D721Med (cell line): ENCODE data around the gene C1QTNF2.
"Not testable (repeated sequence)": the region's sequence is repeated elsewhere in the genome, so short reads cannot be mapped to it uniquely, and the experiment has no call there.

Source experiments
- DNase-seq: peaks from one replicate; pipeline ENCODE4 v3.0.0; 2011; ENCODE audit warnings: low spot score; ENCODE audit not compliant: insufficient read length
- FAIRE-seq: peaks from 2 replicates; lab custom pipeline; 2011; peaks lifted over from hg19 to GRCh38; lab: Jason Lieb, UNC
- TF ChIP-seq, protein P1 (sequence below): IDR thresholded peaks from 2 replicates; pipeline ENCODE4 v1.5.1; 2012; ENCODE audit warnings: mild to moderate bottlenecking, control low read depth; ENCODE audit not compliant: insufficient read depth; ENCODE audit errors: missing control alignments

Gene C1QTNF2

DNA sequence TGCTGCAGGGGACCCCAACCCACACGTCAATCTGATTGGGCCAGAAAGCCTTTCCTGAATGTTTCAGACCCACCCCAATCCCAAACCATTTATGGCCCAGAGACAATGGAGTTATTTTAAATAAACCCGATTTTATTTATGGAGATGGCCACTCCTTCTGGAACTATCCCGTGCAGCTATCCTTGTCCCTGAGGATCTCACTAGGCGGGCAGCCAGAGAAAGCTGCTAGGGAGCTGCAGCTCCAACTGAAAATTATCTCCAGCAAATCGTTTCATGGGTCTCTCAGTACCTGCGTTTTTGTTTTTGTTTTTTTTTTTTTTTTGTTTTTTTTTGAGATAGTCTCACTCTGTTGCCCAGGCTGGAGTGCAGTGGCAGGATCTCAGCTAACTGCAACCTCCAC, 23.0 kb downstream of the C1QTNF2 start:
- TF ChIP-seq, protein P1, sequence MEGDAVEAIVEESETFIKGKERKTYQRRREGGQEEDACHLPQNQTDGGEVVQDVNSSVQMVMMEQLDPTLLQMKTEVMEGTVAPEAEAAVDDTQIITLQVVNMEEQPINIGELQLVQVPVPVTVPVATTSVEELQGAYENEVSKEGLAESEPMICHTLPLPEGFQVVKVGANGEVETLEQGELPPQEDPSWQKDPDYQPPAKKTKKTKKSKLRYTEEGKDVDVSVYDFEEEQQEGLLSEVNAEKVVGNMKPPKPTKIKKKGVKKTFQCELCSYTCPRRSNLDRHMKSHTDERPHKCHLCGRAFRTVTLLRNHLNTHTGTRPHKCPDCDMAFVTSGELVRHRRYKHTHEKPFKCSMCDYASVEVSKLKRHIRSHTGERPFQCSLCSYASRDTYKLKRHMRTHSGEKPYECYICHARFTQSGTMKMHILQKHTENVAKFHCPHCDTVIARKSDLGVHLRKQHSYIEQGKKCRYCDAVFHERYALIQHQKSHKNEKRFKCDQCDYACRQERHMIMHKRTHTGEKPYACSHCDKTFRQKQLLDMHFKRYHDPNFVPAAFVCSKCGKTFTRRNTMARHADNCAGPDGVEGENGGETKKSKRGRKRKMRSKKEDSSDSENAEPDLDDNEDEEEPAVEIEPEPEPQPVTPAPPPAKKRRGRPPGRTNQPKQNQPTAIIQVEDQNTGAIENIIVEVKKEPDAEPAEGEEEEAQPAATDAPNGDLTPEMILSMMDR: no peak
- DNase-seq (no peak), FAIRE-seq (no peak)

DNA sequence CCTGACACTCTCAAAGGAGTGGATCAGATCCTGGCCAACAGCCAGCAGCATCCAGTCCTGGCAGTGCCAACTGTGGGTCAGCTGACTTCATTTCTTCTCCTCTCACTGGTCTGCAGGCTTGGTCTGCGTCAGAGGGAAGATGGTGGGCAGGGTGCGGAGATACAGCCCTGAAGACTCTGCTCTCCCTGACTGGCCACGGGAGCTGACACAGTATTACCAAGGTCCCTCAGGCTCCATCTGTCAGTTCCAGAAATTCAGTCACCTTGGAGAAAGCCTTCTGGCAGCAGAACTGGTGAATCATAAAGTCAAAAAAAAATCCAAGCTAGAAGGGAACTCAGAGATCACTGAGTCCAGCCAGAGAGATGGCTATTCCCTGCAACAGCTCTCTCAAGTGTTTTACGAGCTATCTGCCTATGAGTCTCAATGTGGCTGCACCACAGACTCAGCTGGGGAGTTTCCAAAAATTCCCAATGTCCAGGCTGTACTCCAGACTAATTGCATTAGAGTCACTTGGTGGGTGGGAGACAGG, 27.9 kb downstream of the C1QTNF2 start:
- FAIRE-seq: no peak

DNA sequence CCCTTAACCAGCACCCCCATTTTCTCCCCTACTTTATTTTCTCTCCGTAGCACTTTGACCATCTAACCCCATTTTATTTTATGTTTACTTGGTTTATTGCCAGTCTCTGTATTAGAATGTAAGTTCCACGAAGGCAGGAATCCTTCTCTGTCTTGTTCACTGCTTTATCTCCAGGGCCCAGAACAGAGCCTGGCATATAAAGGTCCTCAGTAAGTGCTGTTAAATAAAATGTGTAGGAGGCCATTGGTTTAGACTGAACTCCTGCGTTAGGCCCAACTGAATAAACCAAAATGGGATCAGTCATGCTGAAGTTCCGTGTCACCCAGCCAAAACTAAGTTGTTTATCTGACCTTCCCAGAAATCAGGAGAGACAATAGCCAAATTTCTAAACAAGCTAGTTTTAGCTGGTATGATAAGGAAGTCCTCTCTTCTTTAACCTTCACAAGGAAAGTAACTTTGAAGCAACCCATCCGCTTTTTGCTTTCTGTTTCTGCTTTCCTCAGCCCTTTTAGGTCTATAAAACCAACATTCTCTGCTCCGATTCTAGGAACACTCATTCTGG, 29.0 kb downstream of the C1QTNF2 start:
- DNase-seq: no peak
- no peak for FAIRE-seq
- TF ChIP-seq, protein P1: no peak

More for the DNA sequence above, 27.9 kb downstream of the C1QTNF2 start:
- no peak for DNase-seq
- TF ChIP-seq, protein P1: no peak

DNA sequence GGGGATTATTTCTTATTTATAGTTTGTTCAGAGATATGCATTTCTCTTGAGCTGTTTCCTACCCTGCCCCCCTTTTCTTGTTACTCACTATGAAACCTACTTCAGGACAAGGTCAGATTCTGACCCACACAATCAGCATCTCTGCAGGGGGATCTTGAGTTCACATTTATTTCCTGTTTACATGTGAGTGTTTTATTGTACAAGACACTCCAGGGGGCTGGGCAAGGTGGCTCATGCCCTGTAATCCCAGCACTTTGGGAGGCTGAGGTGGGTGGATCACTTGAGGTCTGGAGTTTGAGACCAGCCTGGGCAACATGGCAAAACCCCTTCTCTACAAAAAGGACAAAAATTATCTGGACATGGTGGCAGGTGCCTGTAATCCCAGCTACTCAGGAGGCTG, 29.9 kb downstream of the C1QTNF2 start:
- FAIRE-seq, DNase-seq: not testable (repeated sequence)

DNA sequence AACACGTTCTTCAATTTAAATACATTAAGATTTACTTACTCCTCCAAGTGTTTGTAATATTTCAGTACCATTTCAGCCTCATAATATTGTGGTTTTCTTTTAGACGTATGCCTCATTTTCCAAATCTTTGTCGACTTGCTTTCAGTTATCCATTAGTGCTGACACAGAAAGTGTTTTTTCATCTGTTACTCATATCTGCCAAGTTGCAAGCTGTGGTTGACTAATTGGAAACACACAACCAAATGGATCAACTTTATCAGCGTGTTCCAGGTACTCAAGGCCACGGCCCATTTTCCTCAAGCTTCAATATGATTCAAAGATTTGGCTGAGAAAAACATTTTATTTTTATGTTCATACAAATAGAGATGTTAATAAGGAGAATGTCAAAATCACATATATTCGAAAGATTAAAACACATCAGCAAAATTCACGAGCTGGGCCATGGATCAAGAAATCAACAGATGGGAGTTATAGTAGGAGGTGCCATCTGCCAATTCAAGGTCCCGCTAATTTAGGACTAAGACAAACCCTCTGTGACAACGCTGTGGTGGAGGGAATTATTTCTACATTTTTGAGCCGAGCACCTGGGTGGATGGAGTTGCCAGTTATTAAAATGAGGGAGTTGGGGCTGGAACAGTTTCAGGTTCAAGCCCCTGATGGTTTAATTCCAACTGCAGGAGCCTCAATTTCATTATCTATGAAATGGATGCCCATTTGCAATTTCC, 30.9 kb downstream of the C1QTNF2 start:
- DNase-seq: no peak
- FAIRE-seq: no peak
- TF ChIP-seq, protein P1: no peak

DNA sequence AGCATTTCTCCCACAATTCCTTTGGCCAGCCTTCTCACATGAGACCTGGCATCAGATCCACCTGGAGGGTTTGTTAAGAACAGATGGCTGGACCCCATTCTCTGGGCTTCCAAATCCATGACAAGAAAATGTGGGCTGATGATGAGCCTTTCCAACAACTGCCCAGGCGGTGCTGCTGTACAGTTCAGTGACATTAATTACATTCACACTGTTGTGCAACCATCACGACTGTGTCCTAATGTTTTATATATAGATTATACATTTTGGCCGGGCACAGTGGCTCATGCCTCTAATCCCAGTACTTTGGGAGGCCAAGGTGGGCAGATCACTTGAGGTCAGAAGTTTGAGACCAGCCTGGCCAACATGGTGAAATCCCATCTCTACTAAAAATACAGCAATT, 35.7 kb downstream of the C1QTNF2 start:
- FAIRE-seq, DNase-seq: not testable (repeated sequence)

DNA sequence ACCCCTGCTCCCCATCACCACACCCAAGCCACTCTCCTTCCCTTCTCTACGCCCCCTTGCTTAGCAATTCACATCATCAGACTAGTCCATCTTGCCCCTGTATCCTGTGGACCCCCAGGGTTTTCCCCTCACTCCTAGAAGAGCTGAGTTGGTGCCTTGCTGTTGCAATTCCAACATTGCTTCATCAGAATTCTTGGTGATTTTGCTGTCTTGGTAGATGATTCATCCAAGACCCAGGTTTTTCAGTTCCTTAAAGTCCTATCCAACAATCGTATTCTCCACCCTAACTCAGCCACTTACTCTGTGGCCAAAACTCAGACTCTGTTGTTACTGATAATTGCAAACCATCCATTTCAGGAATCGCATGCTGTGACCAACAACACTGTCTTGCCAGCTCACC, 36.7 kb downstream of the C1QTNF2 start:
- DNase-seq (no peak), FAIRE-seq (no peak)
- TF ChIP-seq, protein P1: no peak

DNA sequence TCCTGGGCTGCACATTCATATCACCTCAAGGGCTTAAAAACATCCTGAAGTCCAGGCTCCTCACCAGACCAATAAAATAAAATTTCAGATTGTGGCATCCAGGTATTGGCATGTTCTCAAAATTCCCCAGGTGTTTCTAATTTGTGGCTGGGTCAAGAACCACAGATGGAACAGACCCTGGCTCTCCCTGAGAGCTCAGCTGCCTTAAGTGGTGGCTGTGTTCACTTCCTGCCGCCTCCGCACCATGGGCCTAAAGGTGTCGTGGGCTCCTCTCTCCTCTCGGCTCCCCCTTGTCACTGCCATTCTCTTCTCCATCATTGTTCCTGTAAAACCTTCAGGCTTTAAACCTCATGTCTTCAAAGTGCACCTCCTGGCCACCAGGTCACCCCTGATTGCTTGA, 40.2 kb downstream of the C1QTNF2 start:
- FAIRE-seq (no peak), DNase-seq (no peak)
- TF ChIP-seq, protein P1: no peak
